Measurements from ENCODE around the gene KBTBD12. TPM values are rescaled to one million over a fixed set of nuclear protein-coding genes. Genes with fewer than 3 reads are reported as not detected.

KBTBD12 gene
- total and polyA plus RNA-seq, 7 experiments from 2014 or later = not detected

DNA sequence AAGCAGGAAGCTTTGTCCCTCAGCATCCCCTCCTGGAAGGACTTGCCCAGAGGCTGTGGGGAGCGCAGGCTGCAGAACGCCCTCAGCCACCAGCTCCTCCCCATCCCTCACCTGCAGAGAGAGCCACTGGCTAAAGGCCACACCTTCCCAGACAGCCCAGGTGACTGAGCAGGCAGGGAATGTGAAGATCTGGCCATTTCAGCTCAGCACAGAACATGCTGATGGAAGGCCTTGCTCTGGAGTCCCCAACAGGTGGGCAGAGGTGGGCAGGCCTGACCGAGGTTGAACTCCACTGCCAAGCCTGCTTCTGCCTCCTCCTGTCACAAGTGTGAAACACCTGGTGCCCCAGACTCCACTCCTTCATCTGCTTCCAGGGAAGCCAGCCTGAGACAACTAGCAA, 86.5 kb downstream of the KBTBD12 start:
- no peaks in the 10 kb centered on the region for H3K4me1 ChIP-seq (ENCODE audit: control insufficient read depth in 2 of 2, insufficient read depth in 2 of 2, low read length in 2 of 2)
- CTCF ChIA-PET = no interaction called here
- Mint-ChIP-seq H3K4me3 (no peak overlapping the region), H3K36me3 (no peaks in the 10 kb centered on the region), H3K27me3 (peaks cover 0 to 10% (median 9%) of the 10 kb centered on the region in 5 donors), H3K4me1 (no peaks in the 10 kb centered on the region), H3K9me3 (no peaks in the 10 kb centered on the region), H3K27ac (no peak overlapping the region)
- ATAC-seq (no peak), DNase-seq (no peak)
- intact Hi-C loops (cut with micrococcal nuclease) = no loop called here
- H3K9me3 ChIP-seq (ENCODE audit: control insufficient read depth in 2 of 3, low read length in 3 of 3) = no peaks in the 10 kb centered on the region
- no peak overlapping the region for H3K27ac ChIP-seq (ENCODE audit: low read depth, low read length)
- H3K4me3 ChIP-seq (ENCODE audit: low read length) = no peak overlapping the region
- no peaks in the 10 kb centered on the region for H3K27me3 ChIP-seq (ENCODE audit: control insufficient read depth in 2 of 2, insufficient read depth in 2 of 2, low read length in 2 of 2)
- no peaks in the 10 kb centered on the region for H3K36me3 ChIP-seq (ENCODE audit: control insufficient read depth in 2 of 3, insufficient read depth in 3 of 3, low read length in 3 of 3)
- POLR2A ChIA-PET = no interaction called here

DNA sequence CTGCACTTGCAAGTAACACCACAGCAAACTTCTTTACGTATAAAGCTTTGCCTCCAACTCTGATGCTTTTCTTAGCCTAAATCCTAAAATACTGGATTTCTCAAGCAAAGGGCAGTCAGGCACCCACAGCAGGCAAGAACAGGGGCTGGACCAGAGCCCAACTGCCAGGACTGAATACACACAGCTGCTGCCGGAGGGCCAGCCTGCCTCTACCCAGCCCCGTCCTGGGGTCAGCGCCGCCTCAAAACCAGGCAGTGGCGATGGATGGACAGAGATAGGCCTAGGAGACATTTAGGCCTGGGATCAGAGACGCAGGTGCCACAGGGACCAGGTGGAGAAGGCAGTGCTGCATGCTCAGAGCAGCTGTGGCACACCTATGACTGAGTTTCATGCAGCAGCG, 89.6 kb downstream of the KBTBD12 start:
- CTCF ChIA-PET = no interaction called here
- peaks cover 0 to 9% (median 6%) of the 10 kb centered on the region in 5 donors for H3K27me3 Mint-ChIP-seq
- ATAC-seq = no peak

DNA sequence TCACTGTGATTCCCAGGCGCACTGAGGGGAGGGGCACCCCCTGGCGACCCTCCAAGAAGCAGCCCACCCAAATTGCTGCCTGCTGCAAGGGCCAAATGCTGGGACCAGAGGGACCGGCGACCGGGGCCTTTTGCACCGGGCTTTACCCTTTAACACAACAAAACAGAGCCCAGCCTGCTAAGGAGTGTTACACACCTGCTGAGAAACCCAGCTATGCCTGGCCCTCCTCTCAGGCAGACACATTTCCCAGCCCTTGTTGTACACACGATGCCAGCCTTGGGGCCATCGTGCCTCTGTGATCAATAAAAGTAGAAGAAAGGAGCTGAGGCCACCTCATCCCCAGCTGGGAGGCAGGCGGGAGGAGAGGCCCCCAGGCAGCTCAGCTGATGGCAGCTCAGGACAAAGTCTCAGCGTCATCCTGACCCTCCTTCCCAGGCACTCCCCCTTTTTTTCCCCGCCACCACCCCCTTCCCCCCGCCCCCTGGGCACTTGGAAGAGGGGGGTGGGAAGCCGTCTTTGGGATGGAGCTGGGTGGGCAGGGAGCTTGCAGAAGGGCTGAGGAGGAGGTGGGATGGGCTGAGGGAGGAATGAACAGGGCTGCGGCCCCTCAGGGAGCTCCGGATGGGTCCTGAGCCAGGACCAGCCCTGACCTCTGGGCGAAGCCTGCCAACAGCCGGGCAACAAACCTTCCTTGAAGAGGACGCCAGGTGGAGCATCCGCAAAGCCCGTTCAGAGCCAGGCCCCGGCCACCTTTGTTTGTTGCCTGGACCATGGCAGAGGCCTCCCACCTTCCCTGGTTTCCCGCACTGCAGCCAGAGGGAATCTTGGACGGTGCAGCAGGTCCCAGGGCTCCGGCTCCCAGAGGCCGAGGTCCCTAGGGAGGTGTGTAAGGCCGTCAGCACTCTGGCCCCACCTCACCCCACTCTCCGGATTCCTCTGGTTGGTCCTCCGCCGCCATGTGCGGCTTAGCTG, 91.3 kb downstream of the KBTBD12 start:
- Histone ChIP-seq H3K27ac (ENCODE audit: low read depth, low read length) (no peak overlapping the region), H3K9me3 (ENCODE audit: control insufficient read depth in 2 of 3, low read length in 3 of 3) (no peaks in the 10 kb centered on the region), H3K4me1 (ENCODE audit: control insufficient read depth in 2 of 2, insufficient read depth in 2 of 2, low read length in 2 of 2) (no peaks in the 10 kb centered on the region), H3K36me3 (ENCODE audit: control insufficient read depth in 2 of 3, insufficient read depth in 3 of 3, low read length in 3 of 3) (no peaks in the 10 kb centered on the region), H3K4me3 (ENCODE audit: low read length) (no peak overlapping the region), H3K27me3 (ENCODE audit: control insufficient read depth in 2 of 2, insufficient read depth in 2 of 2, low read length in 2 of 2) (no peaks in the 10 kb centered on the region)
- Mint-ChIP-seq H3K36me3 (no peaks in the 10 kb centered on the region), H3K27ac (no peak overlapping the region), H3K9me3 (no peaks in the 10 kb centered on the region), H3K4me3 (no peak overlapping the region), H3K27me3 (peaks cover 0 to 13% (median 5%) of the 10 kb centered on the region in 5 donors), H3K4me1 (peaks cover 0 to 2% (median 1%) of the 10 kb centered on the region in 7 donors)
- ATAC-seq (no peak), DNase-seq (no peak)
- ChIA-PET CTCF (no interaction called here), POLR2A (no interaction called here)
- intact Hi-C loops (cut with micrococcal nuclease) = no loop called here

More for the DNA sequence above, 89.6 kb downstream of the KBTBD12 start:
- POLR2A ChIA-PET = no interaction called here
- H3K9me3 Mint-ChIP-seq = no peaks in the 10 kb centered on the region
- H3K36me3 ChIP-seq (ENCODE audit: control insufficient read depth in 2 of 3, insufficient read depth in 3 of 3, low read length in 3 of 3) = no peaks in the 10 kb centered on the region
- peak overlapping the region in 1 of 9 donors; percentile 55 for H3K27ac Mint-ChIP-seq
- no peak for DNase-seq
- intact Hi-C loops (cut with micrococcal nuclease) = no loop called here
- no peaks in the 10 kb centered on the region for H3K27me3 ChIP-seq (ENCODE audit: control insufficient read depth in 2 of 2, insufficient read depth in 2 of 2, low read length in 2 of 2)
- no peaks in the 10 kb centered on the region for H3K4me1 Mint-ChIP-seq
- H3K4me3 Mint-ChIP-seq = no peak overlapping the region
- H3K36me3 Mint-ChIP-seq = no peaks in the 10 kb centered on the region
- no peak overlapping the region for H3K27ac ChIP-seq (ENCODE audit: low read depth, low read length)
- no peaks in the 10 kb centered on the region for H3K4me1 ChIP-seq (ENCODE audit: control insufficient read depth in 2 of 2, insufficient read depth in 2 of 2, low read length in 2 of 2)
- no peaks in the 10 kb centered on the region for H3K9me3 ChIP-seq (ENCODE audit: control insufficient read depth in 2 of 3, low read length in 3 of 3)
- H3K4me3 ChIP-seq (ENCODE audit: low read length) = no peak overlapping the region

DNA sequence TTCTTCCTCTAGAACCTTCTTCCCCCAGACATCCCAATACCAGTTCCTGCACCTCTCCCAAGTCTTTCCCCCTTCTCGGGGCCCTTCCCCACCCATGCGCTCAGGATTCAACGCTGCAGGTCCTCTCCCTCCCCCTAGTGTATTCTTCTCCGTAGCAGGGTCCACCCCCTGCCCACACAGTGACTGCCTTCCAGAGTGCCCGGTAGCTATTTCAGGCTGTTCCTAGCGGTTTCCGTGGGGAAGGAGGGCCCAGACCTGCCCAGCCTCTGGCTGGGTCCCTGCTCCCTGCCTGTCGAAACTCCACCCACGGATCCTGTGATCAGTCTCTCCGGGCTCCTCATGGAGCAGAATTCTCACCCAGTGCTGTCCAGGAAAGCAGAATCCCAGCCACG, 92.0 kb downstream of the KBTBD12 start:
- intact Hi-C loops (cut with micrococcal nuclease) = no loop called here
- CTCF ChIA-PET = no interaction called here
- POLR2A ChIA-PET = no interaction called here

DNA sequence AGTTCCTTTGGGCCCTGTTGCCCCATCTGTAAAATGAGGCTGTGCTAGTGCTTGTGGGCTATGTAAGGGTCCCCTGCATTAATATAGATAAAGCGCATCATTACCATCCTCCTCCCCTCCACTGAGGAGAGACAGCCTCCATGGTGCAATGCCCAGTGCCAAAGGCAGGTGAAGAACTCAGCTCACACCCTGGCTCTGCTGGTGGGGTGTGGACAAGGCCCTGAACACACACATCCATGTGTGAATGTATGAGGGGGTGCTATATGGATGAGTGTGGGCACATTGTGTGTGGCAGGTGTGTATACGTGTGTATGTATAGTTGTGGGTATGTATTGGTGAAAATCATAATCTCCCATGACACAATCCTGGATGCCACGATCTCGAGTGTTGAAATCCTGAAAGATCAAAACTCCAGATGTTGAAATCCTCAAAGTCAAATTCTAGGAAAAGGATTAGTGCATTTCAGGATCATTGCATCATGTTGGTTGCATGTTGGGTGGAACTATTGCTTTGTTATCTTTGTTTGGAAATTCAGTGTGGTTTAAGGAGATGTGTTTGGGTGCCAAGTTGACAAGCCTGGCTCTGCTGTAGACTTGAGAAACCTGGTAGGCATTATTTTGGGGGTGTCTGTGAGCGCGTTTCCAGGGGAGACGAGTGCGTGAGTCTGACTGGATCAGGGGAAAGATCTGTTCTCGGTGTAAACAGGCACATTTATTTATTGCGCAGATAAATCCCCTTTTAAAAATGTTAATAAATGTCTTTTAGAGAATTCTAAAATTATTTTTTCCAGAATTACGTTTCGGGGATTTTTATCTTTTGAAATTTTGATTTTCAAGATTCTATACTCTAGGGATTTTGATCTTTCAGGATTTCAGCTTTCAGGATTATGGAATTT, 95.2 kb downstream of the KBTBD12 start:
- DNase-seq (no peak), ATAC-seq (no peak)
- no peak overlapping the region for H3K27ac Mint-ChIP-seq
- H3K4me1 Mint-ChIP-seq = peaks cover 0 to 4% (median 4%) of the 10 kb centered on the region in 7 donors
- Histone ChIP-seq H3K4me3 (ENCODE audit: low read length) (no peak overlapping the region), H3K27ac (ENCODE audit: low read depth, low read length) (no peak overlapping the region), H3K27me3 (ENCODE audit: control insufficient read depth in 2 of 2, insufficient read depth in 2 of 2, low read length in 2 of 2) (no peaks in the 10 kb centered on the region), H3K9me3 (ENCODE audit: control insufficient read depth in 2 of 3, low read length in 3 of 3) (no peaks in the 10 kb centered on the region), H3K4me1 (ENCODE audit: control insufficient read depth in 2 of 2, insufficient read depth in 2 of 2, low read length in 2 of 2) (no peaks in the 10 kb centered on the region), H3K36me3 (ENCODE audit: control insufficient read depth in 2 of 3, insufficient read depth in 3 of 3, low read length in 3 of 3) (no peaks in the 10 kb centered on the region)
- CTCF ChIA-PET = no interaction called here
- POLR2A ChIA-PET = no interaction called here
- no peak overlapping the region for H3K4me3 Mint-ChIP-seq
- H3K36me3 Mint-ChIP-seq = no peaks in the 10 kb centered on the region
- peaks cover 0 to 16% (median 4%) of the 10 kb centered on the region in 5 donors for H3K27me3 Mint-ChIP-seq
- no peaks in the 10 kb centered on the region for H3K9me3 Mint-ChIP-seq
- intact Hi-C loops (cut with micrococcal nuclease) = loop anchor here (2.0 to 5.0 kb wide), 2 partner anchors 123 to 487 kb away; no protein-coding TSS in a partner anchor

More for the DNA sequence above, 92.0 kb downstream of the KBTBD12 start:
- Histone ChIP-seq H3K4me1 (ENCODE audit: control insufficient read depth in 2 of 2, insufficient read depth in 2 of 2, low read length in 2 of 2) (no peaks in the 10 kb centered on the region), H3K9me3 (ENCODE audit: control insufficient read depth in 2 of 3, low read length in 3 of 3) (no peaks in the 10 kb centered on the region), H3K27ac (ENCODE audit: low read depth, low read length) (no peak overlapping the region), H3K27me3 (ENCODE audit: control insufficient read depth in 2 of 2, insufficient read depth in 2 of 2, low read length in 2 of 2) (no peaks in the 10 kb centered on the region), H3K4me3 (ENCODE audit: low read length) (no peak overlapping the region), H3K36me3 (ENCODE audit: control insufficient read depth in 2 of 3, insufficient read depth in 3 of 3, low read length in 3 of 3) (no peaks in the 10 kb centered on the region)
- DNase-seq (no peak), ATAC-seq (no peak)
- peaks cover 0 to 16% (median 5%) of the 10 kb centered on the region in 5 donors for H3K27me3 Mint-ChIP-seq
- no peaks in the 10 kb centered on the region for H3K9me3 Mint-ChIP-seq
- H3K36me3 Mint-ChIP-seq = no peaks in the 10 kb centered on the region
- peaks cover 0 to 4% (median 4%) of the 10 kb centered on the region in 7 donors for H3K4me1 Mint-ChIP-seq
- no peak overlapping the region for H3K27ac Mint-ChIP-seq
- H3K4me3 Mint-ChIP-seq = no peak overlapping the region

DNA sequence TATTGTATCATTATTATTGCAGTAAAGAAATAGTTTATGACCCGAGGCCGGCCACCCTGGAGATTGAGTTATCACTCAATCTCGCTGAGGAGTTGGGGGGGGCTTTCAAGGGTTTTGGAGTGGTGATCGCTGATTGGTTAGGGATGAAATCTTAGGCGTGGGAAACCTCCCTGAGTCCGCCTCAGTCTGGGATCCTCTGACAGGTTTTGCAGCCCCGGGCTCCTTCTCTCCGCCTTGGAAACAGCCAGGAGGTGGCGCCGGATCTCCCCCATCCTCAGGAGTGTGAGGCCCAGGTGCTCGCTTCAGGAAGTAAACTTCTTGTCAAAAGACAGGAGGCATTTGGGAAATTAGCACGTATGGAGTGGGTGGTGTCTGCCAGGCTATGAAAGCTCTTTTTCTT, 96.1 kb downstream of the KBTBD12 start:
- Mint-ChIP-seq H3K36me3 (no peaks in the 10 kb centered on the region), H3K27me3 (peaks cover 0 to 16% (median 4%) of the 10 kb centered on the region in 5 donors), H3K9me3 (no peaks in the 10 kb centered on the region), H3K4me3 (no peak overlapping the region), H3K27ac (no peak overlapping the region), H3K4me1 (peaks cover 0 to 4% (median 4%) of the 10 kb centered on the region in 7 donors)
- no peaks in the 10 kb centered on the region for H3K27me3 ChIP-seq (ENCODE audit: control insufficient read depth in 2 of 2, insufficient read depth in 2 of 2, low read length in 2 of 2)
- POLR2A ChIA-PET = no interaction called here
- no peaks in the 10 kb centered on the region for H3K36me3 ChIP-seq (ENCODE audit: control insufficient read depth in 2 of 3, insufficient read depth in 3 of 3, low read length in 3 of 3)
- H3K4me1 ChIP-seq (ENCODE audit: control insufficient read depth in 2 of 2, insufficient read depth in 2 of 2, low read length in 2 of 2) = no peaks in the 10 kb centered on the region
- no peaks in the 10 kb centered on the region for H3K9me3 ChIP-seq (ENCODE audit: control insufficient read depth in 2 of 3, low read length in 3 of 3)
- ATAC-seq (no peak), DNase-seq (no peak)
- intact Hi-C loops (cut with micrococcal nuclease) = loop anchor here (2.0 to 5.0 kb wide), 2 partner anchors 122 to 486 kb away; no protein-coding TSS in a partner anchor
- H3K4me3 ChIP-seq (ENCODE audit: low read length) = no peak overlapping the region
- CTCF ChIA-PET = no interaction called here
- no peak overlapping the region for H3K27ac ChIP-seq (ENCODE audit: low read depth, low read length)
